Measurements from ENCODE around the gene TPPP3.

Gene TPPP3

GRCh38 chr16:67403976-67404555 lies 10.8 kb upstream of the TPPP3 start:
- DNase-seq = no peak

GRCh38 chr16:67400901-67401300 lies 7.6 kb upstream of the TPPP3 start:
- DNase-seq = no peak

GRCh38 chr16:67399749-67400704 lies 6.7 kb upstream of the TPPP3 start:
- DNase-seq = peak; percentile 80

- no peak for DNase-seq
Observed at GRCh38 chr16:67399218-67399733, 6.0 kb upstream of the TPPP3 start.

GRCh38 chr16:67398546-67399217 lies 5.4 kb upstream of the TPPP3 start:
- DNase-seq = no peak

DNA sequence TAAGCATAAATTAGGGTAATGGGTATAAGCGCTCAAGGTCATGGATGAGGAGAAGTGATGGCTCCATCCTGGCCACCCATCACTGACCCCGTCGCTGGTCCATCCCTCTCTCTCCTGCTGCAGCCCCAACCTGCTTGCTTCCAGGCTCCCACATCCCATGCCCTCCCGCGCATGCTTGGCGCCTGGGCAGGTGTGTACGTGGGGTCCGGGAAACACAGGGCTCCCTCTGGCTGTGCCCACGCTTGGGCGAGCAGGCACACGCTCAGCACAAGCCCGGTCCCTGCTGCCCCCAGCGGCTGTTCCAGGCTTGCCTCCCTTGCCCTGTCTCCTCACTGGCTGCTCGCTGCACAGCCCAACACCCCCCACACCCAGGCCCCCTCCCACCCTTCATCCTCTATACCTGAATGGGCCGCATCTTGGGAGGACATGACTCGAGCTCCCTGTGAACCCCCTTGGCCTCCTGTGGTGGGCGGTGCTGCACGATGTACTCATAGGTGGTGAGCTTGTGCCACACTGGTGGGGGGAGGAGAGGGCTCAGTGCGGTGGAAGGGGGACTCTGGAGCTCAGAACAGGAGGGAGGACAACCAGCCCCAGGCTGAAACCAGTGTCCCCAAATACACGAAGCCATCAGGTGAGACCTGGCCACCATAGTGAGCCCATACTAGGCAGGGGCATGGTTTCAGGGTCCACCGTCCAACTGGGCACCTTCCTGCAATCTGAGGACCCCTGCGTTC lies 4.7 kb upstream of the TPPP3 start:
- no peak for DNase-seq

- no peak for DNase-seq
Observed at GRCh38 chr16:67397036-67397801, 3.9 kb upstream of the TPPP3 start.

DNA sequence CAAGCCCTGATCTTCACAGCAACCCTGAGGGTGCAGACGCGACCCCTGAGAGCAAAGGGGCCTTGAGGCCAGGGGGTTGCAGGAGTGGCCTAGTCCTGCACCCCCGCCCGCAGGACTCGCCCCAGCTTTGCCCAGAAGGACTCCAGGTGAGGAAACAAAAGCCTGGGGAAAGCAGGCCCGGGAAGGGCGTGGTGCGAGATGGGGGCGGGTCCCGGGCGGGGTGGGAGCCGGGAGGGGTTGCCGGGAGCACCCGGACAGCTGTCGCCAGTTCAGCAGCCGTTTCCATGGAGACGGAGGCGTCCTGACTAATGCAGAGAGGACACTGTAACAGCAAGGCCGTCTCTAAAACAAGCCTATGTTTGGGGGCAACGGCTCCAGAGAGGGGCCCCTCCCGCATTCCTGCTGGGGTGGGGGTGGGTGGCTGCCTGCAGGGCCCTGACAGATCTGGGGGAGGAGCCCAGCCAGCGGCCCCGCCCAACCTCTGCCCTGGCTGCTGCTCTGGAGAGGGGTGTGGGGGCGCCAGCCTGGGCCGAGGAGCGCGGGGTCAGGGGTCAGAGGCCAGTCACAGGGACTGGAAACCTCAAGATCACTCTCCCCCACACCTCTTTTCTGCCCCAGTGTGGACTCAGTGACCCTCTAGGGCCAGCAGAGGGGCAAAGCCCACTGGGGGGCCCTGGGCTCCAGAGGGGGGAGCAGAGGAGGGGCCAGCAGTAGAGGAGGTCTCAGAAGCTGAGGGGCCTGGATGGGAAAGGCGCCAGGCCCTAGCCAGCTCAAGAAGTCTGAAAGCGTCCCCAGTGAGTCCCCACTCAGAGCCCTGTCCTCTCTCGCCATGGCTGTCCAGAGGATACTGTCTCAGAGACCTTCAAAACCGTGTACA lies 3.1 kb upstream of the TPPP3 start:
- peak; percentile 91 for DNase-seq

DNA sequence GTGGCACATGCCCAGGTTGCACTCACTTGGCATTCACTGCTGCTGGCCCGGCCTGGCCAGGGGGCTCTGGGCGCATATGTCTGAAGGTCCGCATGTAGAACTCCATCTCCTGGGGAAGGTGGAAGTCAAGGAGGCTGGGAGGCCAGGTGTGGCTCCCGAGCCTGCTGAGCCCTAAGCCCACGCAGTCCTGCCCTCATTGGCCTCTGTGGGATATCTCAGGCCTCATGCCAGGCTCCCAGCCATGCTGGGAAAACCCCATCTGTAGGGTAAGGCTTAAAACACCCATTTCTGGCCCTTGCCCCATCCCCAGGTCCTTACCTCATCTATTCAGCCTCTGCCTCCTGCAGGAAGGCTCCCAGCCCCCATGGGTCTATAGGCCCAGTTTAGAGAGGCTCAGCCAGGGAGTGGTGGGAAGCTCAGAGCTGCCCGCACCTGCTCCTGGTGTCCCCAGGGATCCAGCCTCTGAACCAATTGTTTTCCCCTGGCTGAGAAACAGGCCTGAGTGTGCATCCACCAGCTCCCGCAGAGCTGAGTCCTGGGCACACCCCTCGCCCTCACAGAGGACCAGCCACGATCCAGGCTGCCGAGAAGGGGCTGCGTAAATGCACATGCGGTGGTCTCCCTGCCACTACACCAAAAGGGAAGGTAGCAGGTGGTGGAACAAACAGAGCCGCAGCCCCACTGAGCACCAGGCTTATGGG lies 2.3 kb upstream of the TPPP3 start:
- peak; percentile 94 for DNase-seq

DNA sequence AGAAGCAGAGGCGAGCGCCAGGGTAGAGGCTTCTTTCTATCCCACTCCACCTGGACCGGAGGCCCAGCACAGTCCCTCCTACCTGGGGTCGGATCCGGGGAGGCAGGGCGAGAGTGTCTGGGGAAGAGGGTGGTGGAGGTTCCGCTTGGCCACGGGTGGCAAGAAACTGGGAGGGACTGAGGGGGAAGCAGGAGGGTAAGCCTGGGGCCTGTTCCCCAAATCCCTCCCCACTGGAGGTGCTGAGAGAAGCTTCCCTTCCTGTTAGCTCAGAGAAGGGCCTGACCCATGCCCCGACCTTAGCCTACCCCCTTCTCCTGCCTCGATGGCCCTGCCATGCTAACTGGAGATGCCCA lies 1.8 kb upstream of the TPPP3 start:
- DNase-seq = no peak

DNA sequence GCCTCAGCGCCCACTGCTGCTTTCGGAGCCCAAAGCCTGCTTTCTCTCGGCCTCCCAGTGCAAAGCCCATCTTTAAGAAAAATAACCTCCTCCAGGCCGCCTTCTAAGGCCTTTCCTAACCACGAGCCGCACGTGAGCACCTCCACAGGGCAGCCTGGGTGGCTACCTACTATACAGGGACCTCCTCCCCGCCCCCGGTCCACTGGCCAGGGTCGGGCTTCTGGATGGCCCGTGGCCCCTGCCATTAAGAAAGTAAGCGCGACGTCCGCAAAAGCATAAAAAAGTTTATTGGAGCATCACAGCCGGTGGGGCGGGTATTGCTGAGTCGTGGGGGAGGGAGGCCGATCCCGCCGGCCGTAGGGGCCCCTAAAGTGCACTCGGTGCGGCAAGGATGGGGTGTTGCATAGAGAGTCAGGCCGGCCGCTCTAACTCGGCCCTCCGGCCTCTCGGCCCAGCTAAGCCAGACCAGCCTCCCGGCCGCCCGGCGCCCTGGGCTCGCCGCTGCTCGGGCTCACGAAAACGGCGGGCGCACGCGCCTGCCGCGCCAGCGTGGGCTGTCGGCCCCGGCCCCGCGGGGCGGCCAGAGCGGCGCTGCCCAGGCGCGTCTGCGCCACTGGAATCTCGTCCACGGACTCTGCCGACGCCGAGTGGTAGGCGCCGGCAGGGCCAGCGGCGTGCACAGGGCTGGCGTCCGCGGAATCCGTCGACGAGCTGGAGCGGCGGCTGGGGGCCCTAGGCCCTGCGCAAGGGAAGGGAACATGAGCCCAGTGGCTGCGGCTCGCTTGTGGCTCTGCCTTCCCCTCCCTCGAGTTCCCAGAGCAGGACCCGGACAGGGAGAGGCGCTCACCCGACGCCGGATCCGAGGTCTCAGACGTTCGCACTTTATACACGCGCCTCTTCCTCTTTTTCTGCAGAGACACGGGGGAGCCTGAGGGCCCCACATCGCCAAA lies 1.1 kb upstream of the TPPP3 start:
- DNase-seq = no peak

GRCh38 chr16:67393788-67394154 lies 473 bp upstream of the TPPP3 start:
- peak; percentile 60 for DNase-seq

DNA sequence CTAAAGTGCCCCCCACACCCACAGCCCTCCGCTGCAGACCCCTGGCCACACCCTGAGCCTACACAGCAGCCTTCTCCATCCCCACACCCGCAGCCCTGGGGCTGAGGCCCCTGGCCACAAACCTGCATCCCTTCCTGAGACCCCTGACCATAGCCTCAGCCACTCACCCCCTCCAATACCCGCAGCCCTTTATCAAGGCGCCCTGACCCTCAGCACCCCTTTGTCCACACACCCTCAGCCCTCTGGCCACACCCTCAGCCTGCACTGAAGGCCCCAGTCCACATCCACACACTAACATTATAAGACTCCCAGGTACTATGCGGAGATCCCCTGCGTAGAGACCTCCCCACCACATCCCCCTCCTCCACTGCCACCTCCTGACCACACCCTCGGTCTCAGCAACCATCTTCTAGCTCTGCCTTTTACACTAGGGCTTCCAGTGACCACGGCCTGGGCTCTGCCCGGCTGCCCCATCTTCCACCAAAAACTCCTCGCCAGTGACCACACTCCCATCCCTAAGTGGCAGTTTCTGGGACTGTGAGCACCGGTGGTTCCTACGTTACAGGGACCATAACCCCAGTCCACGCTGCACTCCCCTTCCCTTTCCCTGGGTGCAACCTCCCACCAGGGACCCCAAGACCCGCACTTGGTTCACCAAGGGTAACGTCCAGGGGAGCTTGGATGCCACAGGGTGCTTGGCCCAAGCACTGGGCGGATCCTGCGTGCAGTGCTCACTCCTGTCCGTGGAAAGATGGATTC lies 818 bp downstream of the TPPP3 start:
- DNase-seq = no peak

- peak; percentile 60 for DNase-seq
Observed at GRCh38 chr16:67391424-67392300, 1.6 kb downstream of the TPPP3 start.

DNA sequence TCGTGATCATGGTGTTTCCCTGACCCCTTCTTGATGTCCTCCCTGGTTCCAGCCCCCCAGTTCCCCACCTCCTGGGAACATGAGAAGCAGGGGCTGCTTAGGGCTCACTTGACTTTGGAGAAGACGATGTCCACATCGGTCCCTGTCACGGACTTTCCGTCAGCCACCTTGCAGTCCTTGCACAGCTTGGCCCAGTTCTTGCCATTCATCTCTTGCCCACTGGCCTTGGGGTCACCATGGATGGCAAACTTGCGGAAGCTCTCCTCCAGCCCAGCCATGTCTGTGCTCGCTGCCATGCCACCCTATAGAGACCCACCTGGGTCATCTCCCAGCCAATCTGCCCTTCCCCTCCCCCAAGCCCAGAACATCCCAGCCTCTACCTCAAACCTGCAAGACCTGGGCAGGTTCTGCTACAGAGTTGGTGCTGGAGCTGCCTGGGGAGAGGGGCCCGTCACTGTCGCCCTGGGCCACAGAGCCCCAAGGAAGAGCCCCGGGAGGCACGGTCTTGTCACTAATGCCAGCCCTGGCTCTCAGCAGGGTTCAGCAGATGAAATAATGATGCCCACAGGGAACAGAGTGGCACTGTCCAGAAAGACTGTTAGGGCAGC lies 2.4 kb downstream of the TPPP3 start:
- DNase-seq = no peak

DNA sequence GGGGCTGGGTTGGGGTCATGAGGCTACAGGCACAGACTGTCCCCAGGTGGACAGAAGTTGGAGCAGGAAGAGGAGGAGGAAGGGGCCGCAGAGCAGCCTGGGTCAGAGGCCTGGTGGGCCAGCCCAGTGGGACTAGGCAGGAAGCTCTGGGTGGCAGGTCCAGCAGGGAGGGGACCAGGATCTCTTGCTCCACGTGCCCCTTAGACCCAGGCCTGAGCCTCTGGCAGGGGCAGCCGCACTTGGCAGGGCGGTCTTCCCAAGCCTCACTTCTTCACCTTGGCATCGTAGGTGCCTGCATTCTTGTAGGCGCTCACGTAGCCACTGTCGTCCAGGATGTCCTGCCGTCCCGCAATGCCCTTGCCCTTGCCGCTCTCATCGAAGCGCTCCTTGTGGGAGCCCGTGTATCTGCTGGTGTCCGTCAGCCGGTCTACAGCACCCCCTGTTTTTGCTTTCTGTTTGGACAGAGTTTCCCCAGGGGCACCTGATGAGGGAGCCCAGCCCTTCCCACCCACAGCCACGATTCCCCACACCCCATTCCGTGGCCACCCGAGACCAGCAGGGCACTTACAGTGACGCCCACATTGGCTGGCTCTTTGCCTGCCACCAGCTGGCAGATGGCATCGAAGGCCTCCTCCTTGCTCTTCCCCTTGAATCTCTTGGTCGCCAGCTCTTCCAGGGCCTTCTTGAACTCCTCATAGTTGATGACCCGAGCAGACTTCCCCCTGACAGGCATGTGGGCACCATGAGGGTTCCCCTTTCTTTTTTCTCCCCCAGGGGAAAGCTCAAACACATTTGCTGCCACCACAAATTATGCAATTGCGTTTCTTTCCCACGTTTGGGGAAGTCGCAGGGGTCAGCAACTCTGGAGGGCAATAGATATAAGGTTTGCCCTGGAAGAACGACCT lies 3.1 kb downstream of the TPPP3 start:
- DNase-seq = no peak
